OCI-LY7 (cell line): ENCODE results near the gene PSMG4. TPM values are rescaled to one million over a fixed set of nuclear protein-coding genes. Genes with fewer than 3 reads are reported as not detected.

Source experiments
- BruUV-seq: library from RNA; stranded (reverse); fragments of 400-500 nt; replicated peaks from 2 replicates; lab custom pipeline; 2021; lab: Mats Ljungman, UMichigan
- CTCF ChIA-PET: fragments of 300-600 bp; sonication (Branson Sonifier 250); formaldehyde crosslinking; loops from one replicate; lab custom pipeline; 2022; ENCODE audit warnings: antibody characterized with exemption; ENCODE audit not compliant: unreplicated experiment; lab: Charles Lee
- POLR2A ChIA-PET: fragments of 300-600 bp; sonication (Branson Sonifier 250); formaldehyde crosslinking; loops from one replicate; lab custom pipeline; 2022; ENCODE audit warnings: antibody characterized with exemption; lab: Charles Lee
- DNase-seq: peaks from one replicate; pipeline ENCODE4 v3.0.0-alpha.2; 2015; ENCODE audit warnings: low spot score
- H2AFZ ChIP-seq: fragments of 200-600 bp; sonication (generic), shearing (Covaris generic); 2 replicates; pipeline ENCODE4 v1.6.1; 2014; ENCODE audit warnings: mild to moderate bottlenecking, antibody characterized with exemption, low read length, moderate library complexity
- H3K27ac ChIP-seq: fragments of 200-600 bp; sonication (generic); 2 replicates; pipeline ENCODE4 v1.5.1; 2014; ENCODE audit warnings: mixed run types, low read depth, mild to moderate bottlenecking, moderate library complexity, low read length, inconsistent platforms; ENCODE audit not compliant: poor library complexity, severe bottlenecking
- H3K36me3 ChIP-seq: fragments of 200-600 bp; sonication (generic); 2 replicates; pipeline ENCODE4 v1.6.1; 2014; ENCODE audit warnings: mild to moderate bottlenecking, antibody characterized with exemption, low read length, moderate library complexity, mixed read lengths; ENCODE audit not compliant: insufficient read depth
- H3K4me1 ChIP-seq: fragments of 200-600 bp; sonication (generic); 2 replicates; pipeline ENCODE4 v1.5.1; 2014; ENCODE audit warnings: mild to moderate bottlenecking, low read length; ENCODE audit not compliant: insufficient read depth, poor library complexity, severe bottlenecking
- H3K4me2 ChIP-seq: fragments of 200-600 bp; sonication (generic); 2 replicates; pipeline ENCODE4 v1.6.1; 2014; ENCODE audit warnings: mild to moderate bottlenecking, low read length
- H3K4me3 ChIP-seq: fragments of 200-600 bp; sonication (generic); 2 replicates; pipeline ENCODE4 v1.5.1; 2014; ENCODE audit warnings: mild to moderate bottlenecking, low read depth, low read length; ENCODE audit not compliant: poor library complexity, severe bottlenecking
- H3K79me2 ChIP-seq: fragments of 200-600 bp; sonication (generic); 2 replicates; pipeline ENCODE4 v1.6.1; 2016; ENCODE audit warnings: low read depth, mild to moderate bottlenecking, low read length, moderate library complexity, mixed read lengths; ENCODE audit not compliant: insufficient read depth
- H3K9me2 ChIP-seq: fragments of 200-600 bp; sonication (generic); 2 replicates; pipeline ENCODE4 v1.6.1; 2016; ENCODE audit warnings: mild to moderate bottlenecking, low read length, mixed read lengths; ENCODE audit not compliant: insufficient read depth
- H3K9me3 ChIP-seq: fragments of 200-600 bp; sonication (generic); 2 replicates; pipeline ENCODE4 v1.6.1; 2014; ENCODE audit warnings: mild to moderate bottlenecking, mixed run types, low read length, mixed read lengths
- H4K20me1 ChIP-seq: fragments of 200-600 bp; sonication (generic); 2 replicates; pipeline ENCODE4 v1.6.1; 2014; ENCODE audit warnings: mild to moderate bottlenecking, antibody characterized with exemption, low read length, moderate library complexity, mixed read lengths; ENCODE audit not compliant: insufficient read depth
- EZH2phosphoT487 ChIP-seq: fragments of 200-600 bp; sonication (generic); IDR thresholded peaks from 2 replicates; pipeline ENCODE4 v1.6.1; 2018; ENCODE audit warnings: low read depth, borderline replicate concordance, mild to moderate bottlenecking, mixed run types, antibody characterized with exemption, low read length, moderate library complexity, mixed read lengths
- intact Hi-C: fragments of 100-400 bp; cut with micrococcal nuclease; formaldehyde crosslinking; loops from one replicate; pipeline ENCODE4 v1.10.0; 2022; ENCODE audit not compliant: unreplicated experiment
- total RNA-seq, 2 experiments: library from RNA; depleted of rRNA in 1 of 2; stranded (reverse); fragments of >200 nt in 1 of 2; shearing (Covaris generic) in 1 of 2; gene quantifications; 2 replicates each; pipeline ENCODE4 v1.2.3, GENCODE V29; 2014 to 2022
- TF ChIP-seq, protein P1 (sequence below): fragments of 200-600 bp; sonication (generic); conservative IDR thresholded peaks from 2 replicates; pipeline ENCODE4 v1.5.1; 2014; ENCODE audit warnings: mild to moderate bottlenecking, antibody characterized with exemption, low read length, moderate library complexity, mixed read lengths

PSMG4 gene
- total RNA-seq, 2 experiments from 2014 or later, result 48.9 to 65.4 TPM

DNA sequence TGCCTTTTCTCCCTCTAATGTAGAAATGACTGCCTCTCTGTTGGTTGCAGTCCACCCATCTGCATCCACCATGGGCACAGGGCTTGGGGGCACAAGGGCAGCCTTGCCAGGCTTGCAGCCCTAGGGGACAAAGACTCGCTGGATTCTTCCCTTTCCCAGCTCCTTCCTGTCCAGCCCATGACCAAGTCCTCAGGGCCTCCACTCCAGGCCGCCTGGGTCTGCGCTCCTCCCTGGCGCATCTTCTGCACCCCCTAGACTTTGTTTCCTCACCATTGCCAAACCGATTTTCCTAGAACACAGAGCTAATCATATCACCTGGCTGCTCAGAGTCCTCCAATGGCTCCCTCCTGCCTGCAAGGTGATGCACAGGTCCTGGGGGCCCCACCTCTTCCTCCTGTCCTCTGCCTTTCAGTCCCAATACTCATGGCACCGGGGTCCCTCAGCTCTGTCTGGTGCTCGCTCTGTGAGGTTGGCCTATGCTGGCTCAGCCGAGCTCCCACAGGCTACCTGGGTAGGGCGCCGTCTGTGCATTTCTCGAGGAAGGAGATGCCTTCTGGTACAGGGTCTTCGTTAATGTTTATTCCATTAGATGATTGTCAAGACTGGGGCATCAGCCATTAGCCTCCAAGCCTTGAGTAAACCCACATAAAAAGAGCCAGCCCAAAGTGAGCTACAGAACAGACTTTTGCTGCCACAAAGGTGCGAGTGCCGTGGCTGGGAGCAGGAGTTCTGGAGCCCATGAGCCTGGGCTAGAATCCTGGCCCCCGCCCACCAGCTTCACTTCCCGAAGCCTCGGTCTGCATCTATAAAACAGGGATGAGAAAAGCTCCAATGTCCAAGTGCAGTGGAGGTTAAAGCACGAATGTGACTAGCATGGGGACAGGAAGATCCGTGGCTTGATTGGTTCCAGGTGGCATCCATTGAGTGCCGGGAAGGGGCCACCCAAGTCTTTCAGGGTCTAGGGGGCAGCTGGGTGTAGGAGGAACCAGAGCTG is 17.7 kb downstream of the PSMG4 start:
- no TSS peak for BruUV-seq
- POLR2A ChIA-PET, result no interaction called here

DNA sequence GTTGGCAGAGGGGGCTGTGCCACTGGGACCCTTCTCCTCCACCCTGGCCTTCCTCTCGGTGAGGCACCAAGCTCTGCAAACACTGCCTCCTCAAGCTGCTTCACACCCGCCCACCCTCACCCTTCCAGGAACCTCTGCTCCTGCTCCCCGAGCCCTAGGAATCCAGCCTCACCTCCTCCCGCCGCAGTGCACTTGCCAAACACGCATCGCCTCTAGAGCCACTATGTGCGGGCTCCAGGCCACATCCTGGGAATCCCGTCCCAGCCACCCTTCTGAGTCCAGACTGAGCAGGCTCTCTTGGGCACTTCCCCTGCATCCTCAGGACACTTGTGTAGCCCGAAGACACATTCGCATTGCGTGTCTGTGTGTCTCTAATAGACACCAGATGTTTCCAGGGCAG is 18.5 kb downstream of the PSMG4 start:
- ChIA-PET POLR2A (no interaction called here), CTCF (no interaction called here)
- TF ChIP-seq, protein P1, sequence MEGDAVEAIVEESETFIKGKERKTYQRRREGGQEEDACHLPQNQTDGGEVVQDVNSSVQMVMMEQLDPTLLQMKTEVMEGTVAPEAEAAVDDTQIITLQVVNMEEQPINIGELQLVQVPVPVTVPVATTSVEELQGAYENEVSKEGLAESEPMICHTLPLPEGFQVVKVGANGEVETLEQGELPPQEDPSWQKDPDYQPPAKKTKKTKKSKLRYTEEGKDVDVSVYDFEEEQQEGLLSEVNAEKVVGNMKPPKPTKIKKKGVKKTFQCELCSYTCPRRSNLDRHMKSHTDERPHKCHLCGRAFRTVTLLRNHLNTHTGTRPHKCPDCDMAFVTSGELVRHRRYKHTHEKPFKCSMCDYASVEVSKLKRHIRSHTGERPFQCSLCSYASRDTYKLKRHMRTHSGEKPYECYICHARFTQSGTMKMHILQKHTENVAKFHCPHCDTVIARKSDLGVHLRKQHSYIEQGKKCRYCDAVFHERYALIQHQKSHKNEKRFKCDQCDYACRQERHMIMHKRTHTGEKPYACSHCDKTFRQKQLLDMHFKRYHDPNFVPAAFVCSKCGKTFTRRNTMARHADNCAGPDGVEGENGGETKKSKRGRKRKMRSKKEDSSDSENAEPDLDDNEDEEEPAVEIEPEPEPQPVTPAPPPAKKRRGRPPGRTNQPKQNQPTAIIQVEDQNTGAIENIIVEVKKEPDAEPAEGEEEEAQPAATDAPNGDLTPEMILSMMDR, result no peak
- no peak for TF ChIP-seq EZH2phosphoT487
- DNase-seq, result no peak
- H3K4me3 ChIP-seq, result no peak overlapping the region
- H2AFZ ChIP-seq, result no peak overlapping the region
- H3K9me3 ChIP-seq, result no peaks in the 10 kb centered on the region
- no peaks in the 10 kb centered on the region for H3K79me2 ChIP-seq
- no peak overlapping the region for H3K4me2 ChIP-seq
- no peaks in the 10 kb centered on the region for H3K9me2 ChIP-seq
- no peaks in the 10 kb centered on the region for H3K4me1 ChIP-seq
- H3K27ac ChIP-seq, result no peak overlapping the region
- no TSS peak for BruUV-seq
- H4K20me1 ChIP-seq, result 0 out of 2 replicates have a peak, but pooled peaks cover 3% of the 10 kb centered on the region
- 0 out of 2 replicates have a peak, but pooled peaks cover 13% of the 10 kb centered on the region for H3K36me3 ChIP-seq
- intact Hi-C loops, result no loop called here

More for the DNA sequence above, 17.7 kb downstream of the PSMG4 start:
- intact Hi-C loops, result no loop called here
- Histone ChIP-seq H3K9me3 (no peaks in the 10 kb centered on the region), H4K20me1 (0 out of 2 replicates have a peak, but pooled peaks cover 3% of the 10 kb centered on the region), H3K36me3 (peaks cover 20% of the 10 kb centered on the region; the same call in 1 of the 2 replicates), H3K4me2 (no peak overlapping the region), H3K4me1 (no peaks in the 10 kb centered on the region), H3K27ac (no peak overlapping the region), H3K9me2 (no peaks in the 10 kb centered on the region), H2AFZ (no peak overlapping the region), H3K4me3 (no peak overlapping the region), H3K79me2 (no peaks in the 10 kb centered on the region)
- CTCF ChIA-PET, result no interaction called here
- no peak for DNase-seq
- TF ChIP-seq, protein P1, result no peak
- TF ChIP-seq EZH2phosphoT487, result no peak
